Measurements from ENCODE around the gene VPS8. TPM values are rescaled to one million over a fixed set of nuclear protein-coding genes. Genes with fewer than 3 reads are reported as not detected.

Gene VPS8
- total and polyA plus RNA-seq, 2 of the 8 experiments (the other 6 are each of a cell fraction or from before 2014, with no cell fraction given), result 13.0 to 41.0 TPM

- H3K79me1 ChIP-seq (ENCODE audit: low read depth, low read length), result no peaks in the 10 kb centered on the region
- no peak overlapping the region for H3K27ac ChIP-seq (ENCODE audit: low read depth, low read length)
- no peak overlapping the region for H3K14ac ChIP-seq (ENCODE audit: insufficient read length)
- no peak overlapping the region for H4K91ac ChIP-seq (replicated peaks; ENCODE audit: insufficient read length, low read length)
- H2BK5ac ChIP-seq (ENCODE audit: low read depth, low read length), result no peak overlapping the region
- no peaks in the 10 kb centered on the region for H4K20me1 ChIP-seq (replicated peaks in 1 of 2; ENCODE audit: control insufficient read depth in 1 of 2, insufficient read depth in 2 of 2, low read length in 2 of 2)
- CTCF ChIA-PET (ENCODE audit: partially characterized antibody), result interaction anchor here (0.7 to 3.1 kb wide), 11 partner anchors 12 to 133 kb away, joined by 3 to 10 read pairs (median 4); no protein-coding TSS in a partner anchor
- H2BK15ac ChIP-seq (ENCODE audit: low read length), result no peak overlapping the region
- POLR2A ChIA-PET (ENCODE audit: partially characterized antibody), result interaction anchor here (1.6 kb wide), 1 partner anchor 92 kb away, joined by 5 read pairs; no protein-coding TSS in a partner anchor
- no peaks in the 10 kb centered on the region for H3K23me2 ChIP-seq (ENCODE audit: low read depth, low read length)
- DNase-seq (ENCODE audit: low read depth in 1 of 2, low spot score in 2 of 2), result no peak
- no peak overlapping the region for H2BK120ac ChIP-seq (replicated peaks; ENCODE audit: low read depth, low read length)
- no peak overlapping the region for H3K56ac ChIP-seq (replicated peaks; ENCODE audit: insufficient read length, low read depth, low read length)
- H3K4me1 ChIP-seq (replicated peaks in 1 of 4; ENCODE audit: control insufficient read depth in 3 of 4, insufficient read depth in 4 of 4, low read length in 3 of 4), result peaks cover 0 to 5% (median 0%) of the 10 kb centered on the region in 4 experiments; a peak in 1 of 7 replicates
- H3K27me3 ChIP-seq (replicated peaks in 1 of 4; ENCODE audit: control insufficient read depth in 3 of 4, extremely low read depth in 1 of 4, insufficient read depth in 3 of 4, low read length in 3 of 4), result no peaks in the 10 kb centered on the region
- no peak overlapping the region for H3K4ac ChIP-seq (replicated peaks; ENCODE audit: insufficient read length, low read depth, low read length)
- no peak overlapping the region for H2AK5ac ChIP-seq (ENCODE audit: low read depth, low read length)
- H3K79me2 ChIP-seq (ENCODE audit: control insufficient read depth in 1 of 2, insufficient read depth in 2 of 2, low read length in 2 of 2), result no peaks in the 10 kb centered on the region
- no peak overlapping the region for H3K23ac ChIP-seq (ENCODE audit: insufficient read length)
- no peak overlapping the region for H4K8ac ChIP-seq (ENCODE audit: extremely low read depth, insufficient read depth, low read length)
- no peak overlapping the region for H3K18ac ChIP-seq (ENCODE audit: extremely low read depth, low read length)
- 88% methylated on average over 5 of the region's 5 CpGs; no CpG with 5 or more reads in 1 of the 2 experiments for WGBS, 2 experiments (ENCODE audit: extremely low coverage in 1 of 2, insufficient coverage in 1 of 2, insufficient read length in 1 of 2, insufficient replicate concordance in 2 of 2, low coverage in 1 of 2, low lambda C conversion rate in 2 of 2, missing lambda C conversion rate in 1 of 2)
- H3K4me3 ChIP-seq (ENCODE audit: extremely low read depth in 1 of 4, insufficient read depth in 2 of 4, low read depth in 3 of 4, low read length in 4 of 4), result no peak overlapping the region
- no peak overlapping the region for H4K5ac ChIP-seq (ENCODE audit: insufficient read length, low read depth, low read length)
- H3K4me2 ChIP-seq (ENCODE audit: insufficient read depth in 1 of 2, low read depth in 2 of 2, low read length in 2 of 2), result no peak overlapping the region
- no peak for FAIRE-seq
- no peaks in the 10 kb centered on the region for H3K9me3 ChIP-seq (ENCODE audit: insufficient read depth in 2 of 2, low read depth in 1 of 2, low read length in 1 of 2)
- no peak overlapping the region for H2BK20ac ChIP-seq (ENCODE audit: low read length)
- H2AFZ ChIP-seq (ENCODE audit: low read length), result no peak overlapping the region
- no peak overlapping the region for H3K9ac ChIP-seq (replicated peaks in 1 of 4; ENCODE audit: extremely low read depth in 1 of 4, low read depth in 3 of 4, low read length in 3 of 4)
- no peak overlapping the region for H2BK12ac ChIP-seq (ENCODE audit: low read depth, low read length)
- H3K36me3 ChIP-seq (ENCODE audit: control insufficient read depth in 2 of 4, insufficient read depth in 4 of 4, low read length in 3 of 4), result no peaks in the 10 kb centered on the region
- TF ChIP-seq NANOG (IDR thresholded peaks at IDR 0.05; ENCODE audit: insufficient read depth, low read depth, low read length, poor library complexity, severe bottlenecking) (no peak), EZH2 (IDR thresholded peaks at IDR 0.05; ENCODE audit: low read depth, low read length, severe bottlenecking) (no peak), KDM4A (IDR thresholded peaks at IDR 0.05; ENCODE audit: low read depth, low read length, severe bottlenecking) (no peak), GTF2F1 (IDR thresholded peaks at IDR 0.05; ENCODE audit: borderline replicate concordance, low read depth, low read length) (no peak), FOSL1 (IDR thresholded peaks at IDR 0.05; ENCODE audit: insufficient read depth, low read depth, low read length) (no peak), RBBP5 (IDR thresholded peaks at IDR 0.05; ENCODE audit: borderline replicate concordance, low read depth, low read length) (no peak), ATF3 (IDR thresholded peaks at IDR 0.05; ENCODE audit: insufficient read depth, low read depth, low read length) (no peak), SP1 (IDR thresholded peaks at IDR 0.05; ENCODE audit: low read depth, low read length) (no peak), POLR2A (IDR thresholded peaks at IDR 0.05; ENCODE audit: control extremely low read depth in 1 of 2, low read depth in 2 of 2, low read length in 2 of 2) (no peak), RFX5 (IDR thresholded peaks at IDR 0.05; ENCODE audit: borderline replicate concordance, low read depth, low read length) (no peak), SIN3A (conservative IDR thresholded peaks at IDR 0.05 in 1 of 2, IDR thresholded peaks at IDR 0.05 in 1 of 2; ENCODE audit: low read depth in 1 of 2, low read length in 2 of 2) (no peak)
Measured at GRCh38 chr3:185084402-185084801, 272.4 kb downstream of the VPS8 start.
